NCI-H1105 treated with DMSO at 0.1 percent for 48 hours (cell line): ENCODE data around the gene ZNF423.

Experiments used
- DNase-seq: peaks from one replicate; lab custom pipeline; 2025; lab: John Stamatoyannopoulos, UW

The ZNF423 gene

DNA sequence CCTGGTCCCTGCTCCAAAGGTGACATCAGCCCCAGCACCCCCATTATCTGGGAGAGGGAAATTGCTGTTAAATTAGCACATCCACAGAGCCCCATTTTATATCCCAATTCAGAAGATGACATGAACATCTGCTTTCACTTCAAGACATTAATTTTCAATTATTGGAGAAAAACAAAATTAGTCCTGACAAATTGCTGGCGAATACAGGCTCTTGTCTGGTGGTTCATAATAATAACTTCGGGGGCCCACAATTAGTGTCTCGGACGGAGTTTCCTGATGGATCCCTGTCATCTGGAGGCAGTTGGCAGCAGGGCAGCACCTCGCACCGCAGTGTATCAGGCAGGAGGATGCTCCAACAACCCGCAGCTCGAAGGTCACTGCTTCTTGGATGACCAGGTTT lies 7.4 kb downstream of the ZNF423 start:
- DNase-seq, result no peak

DNA sequence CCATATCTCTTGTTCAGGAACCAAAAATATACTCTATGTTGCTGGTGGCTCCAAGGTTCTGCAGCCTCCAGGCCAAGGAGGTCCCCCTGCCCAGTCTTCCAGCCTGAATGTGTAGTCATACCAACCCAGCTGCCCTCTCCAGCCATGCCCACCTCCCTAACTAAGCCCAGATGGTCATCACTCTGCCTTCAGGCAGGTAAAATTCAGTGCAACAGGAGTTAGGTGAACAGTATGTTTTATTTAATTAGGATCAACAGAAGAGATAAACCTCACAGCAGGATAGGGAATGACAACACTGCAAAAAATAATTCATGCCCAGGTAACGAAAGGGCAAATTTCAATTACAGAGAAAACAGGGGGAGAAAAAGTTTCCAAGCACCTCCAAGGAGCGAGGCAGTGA lies 9.1 kb downstream of the ZNF423 start:
- no peak for DNase-seq

DNA sequence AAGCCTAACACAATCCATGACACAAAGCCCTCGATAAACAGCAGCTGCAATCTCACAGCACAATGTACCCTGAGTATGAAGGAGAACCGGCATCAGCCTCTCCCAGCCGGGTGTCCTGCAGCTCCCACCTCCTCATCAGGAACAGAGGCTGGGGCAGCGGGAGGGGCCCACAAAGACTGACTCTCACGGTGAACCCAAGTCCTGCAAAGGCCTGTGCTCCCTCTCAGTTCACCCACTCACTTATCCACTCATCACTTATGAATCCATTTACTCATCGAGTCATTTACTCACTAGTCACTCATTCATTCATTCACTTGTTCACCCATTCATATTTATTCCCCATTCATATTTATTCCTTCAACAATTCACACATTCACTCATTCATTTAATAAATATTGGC lies 11.6 kb downstream of the ZNF423 start:
- DNase-seq, result no peak

DNA sequence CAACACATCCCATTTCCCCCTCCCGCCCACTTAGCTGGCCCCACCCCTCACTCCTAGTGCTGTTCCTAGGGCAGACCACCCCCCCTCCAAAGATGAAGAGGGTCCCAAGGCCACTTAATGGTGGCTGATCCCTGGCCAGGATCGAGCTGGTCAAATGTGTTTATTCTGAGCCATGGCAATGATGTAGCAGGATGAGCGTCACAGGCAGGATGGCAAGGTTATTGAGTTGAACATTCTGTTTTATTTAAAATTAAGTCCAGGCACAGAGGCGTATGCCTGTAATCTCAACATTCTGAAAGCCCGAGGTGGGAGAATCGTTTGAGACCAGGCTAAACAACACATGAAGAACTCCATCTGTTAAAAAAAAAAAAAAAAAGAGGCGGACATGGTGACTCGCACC lies 12.2 kb downstream of the ZNF423 start:
- no peak for DNase-seq

DNA sequence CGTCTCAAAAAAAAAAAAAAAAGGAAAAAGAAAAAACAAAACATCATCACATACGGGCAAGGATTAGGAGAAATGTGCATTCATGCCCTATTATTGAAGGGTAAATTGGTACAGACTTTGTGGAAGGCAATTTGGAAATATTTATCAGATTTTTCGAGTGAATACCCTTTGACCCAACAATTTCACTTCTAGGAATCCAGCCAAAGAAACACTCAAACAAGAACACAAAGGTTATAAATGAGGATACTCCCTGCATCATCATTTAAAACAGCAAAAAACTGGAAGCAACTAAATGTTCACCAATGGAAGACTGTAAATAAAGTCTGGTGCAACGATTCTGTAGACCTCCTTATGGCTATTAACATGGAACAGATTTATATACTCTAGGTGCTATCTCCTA lies 12.9 kb downstream of the ZNF423 start:
- no peak for DNase-seq

DNA sequence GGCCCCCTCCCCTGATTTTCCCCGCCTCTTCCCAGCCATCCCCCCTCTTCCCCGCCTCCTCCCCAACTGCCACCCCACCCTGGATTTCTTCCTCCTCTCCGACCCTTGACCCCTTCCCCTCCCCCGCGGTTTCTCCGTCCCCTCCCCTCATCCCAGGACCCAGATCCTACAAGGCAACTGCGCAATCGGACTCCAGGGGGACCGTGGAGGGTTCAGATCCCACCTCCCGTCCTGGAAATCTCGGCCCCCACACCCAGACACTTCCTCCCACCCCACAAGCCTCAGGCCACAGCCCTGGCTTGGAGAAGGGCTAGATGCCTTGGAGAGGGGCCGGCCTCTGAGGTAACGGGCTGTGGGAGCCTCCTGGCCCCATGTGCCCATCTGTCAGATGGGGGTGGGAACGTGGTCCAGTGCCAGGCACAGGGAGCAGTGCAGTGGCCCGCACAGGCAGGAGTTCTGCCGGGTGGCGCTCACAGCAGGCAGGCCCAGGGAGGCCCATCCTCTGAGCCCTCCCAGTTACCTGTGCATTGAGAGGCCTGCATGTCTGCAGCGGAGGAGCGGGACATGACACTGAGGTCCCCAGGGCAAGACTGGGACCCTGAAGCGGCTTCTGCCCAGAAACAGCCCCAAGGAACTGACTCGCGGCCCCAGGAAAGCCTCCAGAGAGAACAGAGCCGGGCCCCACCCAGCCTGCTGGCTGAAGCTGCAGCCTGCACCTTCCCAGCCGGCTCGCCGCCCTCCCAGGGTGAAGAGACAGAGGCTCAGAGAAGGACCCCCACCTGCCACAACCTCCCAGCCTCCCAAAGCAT lies 16.7 kb downstream of the ZNF423 start:
- no peak for DNase-seq

GRCh38 chr16:49838441-49839016 lies 17.4 kb downstream of the ZNF423 start:
- DNase-seq, result no peak

- no peak for DNase-seq
Observed at GRCh38 chr16:49837688-49838410, 18.1 kb downstream of the ZNF423 start.

GRCh38 chr16:49836668-49837067 lies 19.2 kb downstream of the ZNF423 start:
- DNase-seq, result no peak

DNA sequence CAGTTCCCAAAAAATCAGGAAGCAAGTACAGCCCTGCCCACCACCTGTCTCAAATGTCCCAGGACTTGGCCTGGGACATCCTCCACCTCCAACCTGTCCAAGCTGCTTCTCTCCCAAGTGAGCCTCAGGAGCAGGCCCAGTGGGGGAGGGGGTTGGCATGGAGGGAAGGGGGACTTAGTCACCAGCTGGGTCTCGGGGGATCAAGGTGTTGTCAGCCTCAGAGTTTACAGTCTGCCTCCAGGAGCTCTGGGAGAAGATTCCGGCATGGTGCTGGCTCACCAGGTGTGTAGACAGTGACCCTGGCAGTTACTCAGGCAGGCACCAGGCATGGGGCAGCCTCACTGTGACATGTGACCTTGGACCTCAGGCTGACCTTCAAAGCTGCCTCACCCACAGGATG lies 19.7 kb downstream of the ZNF423 start:
- no peak for DNase-seq

DNA sequence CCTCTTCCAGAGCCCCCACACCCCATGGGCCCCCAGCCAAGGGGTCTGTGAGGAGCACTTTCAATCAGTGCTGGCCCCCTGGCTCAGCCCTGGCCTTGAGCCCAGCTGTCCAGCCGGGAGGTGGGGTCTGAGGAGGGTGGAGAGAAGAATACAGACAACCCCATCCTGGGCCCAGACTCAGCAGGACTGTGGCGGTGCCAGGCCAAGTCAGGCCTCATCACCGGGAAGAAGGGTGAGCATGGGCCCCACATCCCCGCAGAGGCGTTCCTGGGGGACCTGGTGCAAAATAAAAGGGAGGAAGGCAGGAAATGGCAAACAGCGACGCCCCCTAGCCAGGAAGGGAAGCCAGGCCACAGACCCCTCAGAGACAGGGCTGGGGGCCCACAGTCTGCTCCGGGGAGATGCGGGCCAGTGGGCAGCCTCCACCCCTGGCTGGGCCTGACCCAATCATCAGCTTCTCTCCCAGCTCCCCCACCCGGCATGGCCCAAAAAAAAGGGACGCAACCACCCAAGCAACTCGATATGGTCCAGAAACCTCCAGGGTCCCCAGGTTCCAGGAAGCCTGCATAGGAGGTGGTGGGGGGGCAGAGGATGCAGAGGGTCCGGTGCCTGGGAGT lies 20.6 kb downstream of the ZNF423 start:
- no peak for DNase-seq

GRCh38 chr16:49834531-49835151 lies 21.3 kb downstream of the ZNF423 start:
- no peak for DNase-seq

GRCh38 chr16:49833796-49834530 lies 21.9 kb downstream of the ZNF423 start:
- no peak for DNase-seq

DNA sequence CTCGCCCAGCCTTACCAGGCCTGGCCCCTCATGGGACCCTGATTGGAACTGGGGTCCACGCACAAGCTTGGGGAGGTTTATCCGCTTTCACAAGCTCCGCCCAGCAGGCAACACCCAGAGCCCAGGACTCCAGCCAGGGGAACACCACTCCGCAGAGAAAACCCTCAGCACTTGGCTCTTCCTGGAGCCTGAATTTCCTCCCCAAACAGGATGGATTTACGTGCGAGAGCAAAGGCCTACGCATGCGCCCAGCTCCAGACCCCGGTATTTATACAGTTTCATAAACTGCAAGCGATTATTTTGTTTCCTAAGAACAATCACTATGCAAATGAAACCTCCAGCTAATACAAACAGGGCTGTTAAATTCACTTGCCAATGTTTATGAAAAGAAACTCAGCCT lies 22.8 kb downstream of the ZNF423 start:
- DNase-seq, result no peak

- no peak for DNase-seq
Observed at GRCh38 chr16:49832177-49832576, 23.7 kb downstream of the ZNF423 start.

GRCh38 chr16:49830873-49831272 lies 25.0 kb downstream of the ZNF423 start:
- no peak for DNase-seq

DNA sequence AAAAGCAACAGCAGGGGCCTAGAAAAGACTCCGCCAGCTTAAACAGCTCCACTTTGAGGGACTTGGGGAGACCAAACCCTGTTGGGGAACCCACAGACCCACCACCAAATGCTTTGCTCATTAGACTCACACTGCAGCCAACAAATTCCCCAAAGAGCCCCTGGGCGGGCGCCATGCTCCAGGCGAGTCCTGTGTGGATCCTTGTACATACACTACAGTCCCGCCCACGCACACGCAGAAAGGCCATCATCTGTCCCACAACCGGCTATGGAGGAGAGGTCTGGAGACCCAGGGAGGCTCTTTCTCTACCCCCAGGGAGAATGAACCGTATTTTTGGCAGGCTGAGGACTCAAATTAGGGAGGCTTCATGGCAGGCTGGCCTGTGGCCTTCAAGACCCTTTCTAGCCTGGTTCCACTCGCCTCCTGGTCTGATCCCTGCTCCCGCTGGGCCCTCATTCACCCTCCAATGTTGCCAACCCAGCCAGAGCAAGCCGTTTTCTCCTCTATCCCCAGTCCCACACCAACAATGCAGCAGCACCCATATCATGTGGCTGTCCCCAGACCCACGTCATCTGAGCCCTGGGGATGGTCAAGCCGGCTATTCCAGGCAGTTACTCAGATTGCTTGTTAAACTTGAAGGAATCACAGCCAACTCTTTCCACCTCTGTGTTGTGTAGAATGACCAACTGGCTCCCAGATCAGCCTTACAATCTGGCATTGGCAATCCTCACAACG lies 27.2 kb downstream of the ZNF423 start:
- DNase-seq, result no peak

DNA sequence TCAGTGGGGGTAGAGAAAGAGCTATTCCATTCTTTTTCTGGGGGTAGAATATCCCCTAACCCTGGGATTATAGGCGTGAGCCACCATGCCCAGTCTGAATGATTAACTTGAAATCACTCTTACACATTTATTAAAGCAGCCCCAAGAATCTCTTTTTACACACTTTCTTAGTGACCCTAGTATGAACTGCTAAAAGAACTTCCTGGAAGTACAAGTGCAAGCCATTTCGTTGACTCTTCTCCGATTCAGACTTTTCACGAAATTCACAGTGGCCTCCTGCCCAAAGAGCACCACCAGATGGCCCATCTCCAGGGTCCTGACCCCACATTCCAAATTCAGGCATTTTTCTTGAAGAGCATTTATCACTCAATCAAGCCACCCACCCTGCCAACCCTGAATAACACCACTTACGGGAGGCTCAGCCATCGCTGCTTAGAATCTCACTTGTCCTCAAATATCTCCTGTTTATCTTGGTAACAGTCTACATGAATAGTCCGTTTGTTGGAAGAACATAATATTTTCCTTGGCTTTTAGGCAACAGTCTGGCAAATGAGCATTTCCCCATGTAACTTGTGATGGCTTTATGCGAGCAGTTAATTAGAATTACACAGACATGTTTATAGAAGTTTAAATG lies 28.0 kb downstream of the ZNF423 start:
- DNase-seq, result no peak

DNA sequence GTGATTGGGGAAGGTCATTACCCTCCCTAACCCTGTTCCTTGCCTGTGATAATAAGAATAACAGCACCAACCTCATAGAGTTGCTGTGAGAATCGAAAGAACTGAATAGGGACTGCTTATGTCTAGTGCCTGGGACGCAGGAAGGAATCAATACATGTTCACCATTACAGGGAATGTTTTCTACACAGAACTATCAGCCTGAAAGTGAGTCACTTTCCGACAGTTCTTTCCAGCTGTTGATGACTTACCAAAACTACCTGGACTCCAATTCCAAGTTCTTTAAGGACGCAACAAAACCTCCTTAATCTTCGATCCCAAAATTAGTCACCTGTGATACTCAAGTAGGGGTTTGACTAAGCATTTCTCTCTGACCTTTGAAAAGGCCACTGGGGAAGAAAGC lies 29.4 kb downstream of the ZNF423 start:
- DNase-seq, result no peak

DNA sequence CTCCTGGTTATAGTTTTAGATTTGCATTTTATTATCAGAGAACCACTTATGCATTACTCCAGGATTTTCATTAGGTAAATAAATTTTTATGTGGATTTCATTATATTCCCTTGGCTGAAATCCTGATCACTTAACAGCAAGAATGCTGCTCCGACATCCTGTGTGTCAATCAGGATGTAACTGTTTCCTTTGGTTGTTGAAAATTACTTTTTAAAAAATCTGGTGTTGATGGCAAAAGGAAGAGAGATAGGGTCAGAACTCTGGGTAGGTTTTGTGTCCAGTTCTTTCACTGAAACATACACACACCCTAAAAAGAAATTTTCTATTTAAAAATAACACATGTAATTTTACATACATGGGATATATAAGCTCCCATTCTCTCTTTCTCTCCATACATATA lies 30.9 kb downstream of the ZNF423 start:
- no peak for DNase-seq
